Hematopoietic multipotent progenitor cell treated with erythropoietin and hydrocortisone succinate and interleukin-3 and kit ligand, for 4 days (in vitro differentiated cells): Measurements from ENCODE around the gene DHDDS.
A peak's percentile ranks its signal among the peaks of the same experiment; 100 is the strongest.
"Not testable (repeated sequence)": the region's sequence is repeated elsewhere in the genome, so short reads cannot be mapped to it uniquely, and the experiment has no call there.

Experiments used
- DNase-seq: peaks from one replicate; pipeline ENCODE4 v3.0.0-alpha.2; 2015

DHDDS gene

GRCh38 chr1:26431979-26432695 lies at the start of gene DHDDS:
DHDDS (plus strand) TSS chr1:26432321; CDS start chr1:26432946, 625 bp downstream.
- DNase-seq: peak; percentile 99

GRCh38 chr1:26384076-26384475 lies 48.0 kb upstream of the DHDDS start:
- DNase-seq: no peak

GRCh38 chr1:26385063-26385462 lies 47.1 kb upstream of the DHDDS start:
- DNase-seq: not testable (repeated sequence)

- no peak for DNase-seq
Measured at GRCh38 chr1:26387447-26387846, 44.7 kb upstream of the DHDDS start.

GRCh38 chr1:26388791-26389445 lies 43.2 kb upstream of the DHDDS start:
- no peak for DNase-seq

GRCh38 chr1:26389604-26390247 lies 42.4 kb upstream of the DHDDS start:
- DNase-seq: no peak

GRCh38 chr1:26391450-26391849 lies 40.7 kb upstream of the DHDDS start:
- peak; percentile 87 for DNase-seq

GRCh38 chr1:26395754-26396153 lies 36.4 kb upstream of the DHDDS start:
- no peak for DNase-seq

GRCh38 chr1:26399034-26399433 lies 33.1 kb upstream of the DHDDS start:
- DNase-seq: no peak

- DNase-seq: no peak
Measured at GRCh38 chr1:26401891-26402290, 30.2 kb upstream of the DHDDS start.

- no peak for DNase-seq
Measured at GRCh38 chr1:26403656-26404055, 28.5 kb upstream of the DHDDS start.

GRCh38 chr1:26404641-26405040 lies 27.5 kb upstream of the DHDDS start:
- no peak for DNase-seq

GRCh38 chr1:26405281-26405915 lies 26.7 kb upstream of the DHDDS start:
- no peak for DNase-seq

GRCh38 chr1:26408604-26409003 lies 23.5 kb upstream of the DHDDS start:
- DNase-seq: peak; percentile 85

GRCh38 chr1:26409191-26409807 lies 22.8 kb upstream of the DHDDS start:
- DNase-seq: no peak

- no peak for DNase-seq
Measured at GRCh38 chr1:26410706-26411623, 21.2 kb upstream of the DHDDS start, which contains the start of gene LIN28A. LIN28A (plus strand) TSS chr1:26410817; CDS start chr1:26410892, 75 bp downstream.

- no peak for DNase-seq
Measured at GRCh38 chr1:26411624-26412074, 20.5 kb upstream of the DHDDS start.

GRCh38 chr1:26412180-26412840 lies 19.8 kb upstream of the DHDDS start:
- DNase-seq: no peak

GRCh38 chr1:26413031-26413430 lies 19.1 kb upstream of the DHDDS start:
- DNase-seq: no peak

GRCh38 chr1:26417111-26417759 lies 14.9 kb upstream of the DHDDS start:
- DNase-seq: peak; percentile 88
